ENCODE results near the gene CCL13.

- TF ChIP-seq POLR2AphosphoS5 (IDR thresholded peaks at IDR 0.05): no peak
- TF ChIP-seq, protein P1, sequence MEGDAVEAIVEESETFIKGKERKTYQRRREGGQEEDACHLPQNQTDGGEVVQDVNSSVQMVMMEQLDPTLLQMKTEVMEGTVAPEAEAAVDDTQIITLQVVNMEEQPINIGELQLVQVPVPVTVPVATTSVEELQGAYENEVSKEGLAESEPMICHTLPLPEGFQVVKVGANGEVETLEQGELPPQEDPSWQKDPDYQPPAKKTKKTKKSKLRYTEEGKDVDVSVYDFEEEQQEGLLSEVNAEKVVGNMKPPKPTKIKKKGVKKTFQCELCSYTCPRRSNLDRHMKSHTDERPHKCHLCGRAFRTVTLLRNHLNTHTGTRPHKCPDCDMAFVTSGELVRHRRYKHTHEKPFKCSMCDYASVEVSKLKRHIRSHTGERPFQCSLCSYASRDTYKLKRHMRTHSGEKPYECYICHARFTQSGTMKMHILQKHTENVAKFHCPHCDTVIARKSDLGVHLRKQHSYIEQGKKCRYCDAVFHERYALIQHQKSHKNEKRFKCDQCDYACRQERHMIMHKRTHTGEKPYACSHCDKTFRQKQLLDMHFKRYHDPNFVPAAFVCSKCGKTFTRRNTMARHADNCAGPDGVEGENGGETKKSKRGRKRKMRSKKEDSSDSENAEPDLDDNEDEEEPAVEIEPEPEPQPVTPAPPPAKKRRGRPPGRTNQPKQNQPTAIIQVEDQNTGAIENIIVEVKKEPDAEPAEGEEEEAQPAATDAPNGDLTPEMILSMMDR (IDR thresholded peaks at IDR 0.05; ENCODE audit: poor library complexity, severe bottlenecking): no peak
Measured at GRCh38 chr17:34368196-34368945, 12.1 kb downstream of the CCL13 start.

Measured in neural cell (in vitro differentiated cells).